Trophoblast cell (in vitro differentiated cells and primary cell): ENCODE measurements around the gene L3MBTL4.

Source experiments
- DNase-seq, 2 donors: peaks; one replicate each; pipeline ENCODE4 v3.0.0-alpha.2; 2016
- H2AFZ ChIP-seq: 2 replicates; pipeline ENCODE4 v1.6.1; 2013; ENCODE audit warnings: low read length, moderate library complexity, mild to moderate bottlenecking; ENCODE audit not compliant: insufficient read depth, poor library complexity
- H2AK5ac ChIP-seq: 2 replicates; pipeline ENCODE4 v1.6.1; 2013; ENCODE audit warnings: mild to moderate bottlenecking, low read length
- H2BK120ac ChIP-seq: 2 replicates; pipeline ENCODE4 v1.6.1; 2013; ENCODE audit warnings: low read length, mild to moderate bottlenecking, moderate library complexity; ENCODE audit not compliant: insufficient read depth, poor library complexity
- H2BK12ac ChIP-seq: 2 replicates; pipeline ENCODE4 v1.6.1; 2013; ENCODE audit warnings: mild to moderate bottlenecking, low read length, moderate library complexity
- H2BK5ac ChIP-seq: 2 replicates; pipeline ENCODE4 v1.6.1; 2013; ENCODE audit warnings: low read length, low read depth, moderate library complexity, mild to moderate bottlenecking; ENCODE audit not compliant: poor library complexity
- H3K14ac ChIP-seq: 2 replicates; pipeline ENCODE4 v1.6.1; 2013; ENCODE audit warnings: mild to moderate bottlenecking, low read length
- H3K18ac ChIP-seq: 2 replicates; pipeline ENCODE4 v1.6.1; 2013; ENCODE audit warnings: mild to moderate bottlenecking, low read length
- H3K23ac ChIP-seq: 2 replicates; pipeline ENCODE4 v1.6.1; 2013; ENCODE audit warnings: low read length
- H3K27ac ChIP-seq: 2 replicates; pipeline ENCODE4 v1.5.1; 2013; ENCODE audit warnings: low read depth, mild to moderate bottlenecking, inconsistent platforms, low read length, moderate library complexity
- H3K27me3 ChIP-seq: 2 replicates; pipeline ENCODE4 v1.6.1; 2013; ENCODE audit warnings: inconsistent platforms, mild to moderate bottlenecking, low read length, moderate library complexity; ENCODE audit not compliant: insufficient read depth
- H3K36me3 ChIP-seq, 2 experiments: 1 replicate in 1 of 2; 2 replicates in 1 of 2; pipeline ENCODE4 v1.6.1; 2013; ENCODE audit warnings: low read length in 2 of 2, mild to moderate bottlenecking in 2 of 2, moderate library complexity in 1 of 2; ENCODE audit not compliant: insufficient read depth in 2 of 2, control insufficient read depth in 1 of 2
- H3K4ac ChIP-seq: 2 replicates; pipeline ENCODE4 v1.6.1; 2013; ENCODE audit warnings: low read depth, mild to moderate bottlenecking, low read length, moderate library complexity
- H3K4me1 ChIP-seq, 2 experiments: 1 replicate in 1 of 2; 2 replicates in 1 of 2; pipeline ENCODE4 v1.6.1; 2013; ENCODE audit warnings: low read length in 2 of 2, mild to moderate bottlenecking in 2 of 2, moderate library complexity in 1 of 2; ENCODE audit not compliant: insufficient read depth in 2 of 2, control insufficient read depth in 1 of 2
- H3K4me2 ChIP-seq: 2 replicates; pipeline ENCODE4 v1.6.1; 2013; ENCODE audit warnings: inconsistent platforms, mild to moderate bottlenecking, low read length, moderate library complexity
- H3K4me3 ChIP-seq: 2 replicates; pipeline ENCODE4 v1.5.1; 2013; ENCODE audit warnings: mild to moderate bottlenecking, low read depth, low read length, inconsistent platforms
- H3K79me1 ChIP-seq: one replicate; pipeline ENCODE4 v1.6.1; 2013; ENCODE audit warnings: low read length
- H3K79me2 ChIP-seq: 2 replicates; pipeline ENCODE4 v1.6.1; 2013; ENCODE audit warnings: low read length, mild to moderate bottlenecking; ENCODE audit not compliant: control insufficient read depth, insufficient read depth, poor library complexity
- H3K9ac ChIP-seq: 2 replicates; pipeline ENCODE4 v1.6.1; 2013; ENCODE audit warnings: mild to moderate bottlenecking, low read length
- H3K9me3 ChIP-seq: 2 replicates; pipeline ENCODE4 v1.6.1; 2013; ENCODE audit warnings: low read depth, mild to moderate bottlenecking, control low read depth, inconsistent platforms, low read length; ENCODE audit not compliant: insufficient read depth
- H4K12ac ChIP-seq: 2 replicates; pipeline ENCODE4 v1.6.1; 2013; ENCODE audit warnings: low read depth, mild to moderate bottlenecking, low read length, moderate library complexity
- H4K8ac ChIP-seq: 2 replicates; pipeline ENCODE4 v1.6.1; 2013; ENCODE audit warnings: low read depth, mild to moderate bottlenecking, low read length, moderate library complexity
- H4K91ac ChIP-seq: one replicate; pipeline ENCODE4 v1.6.1; 2013; ENCODE audit warnings: low read depth, mild to moderate bottlenecking, low read length, moderate library complexity
- WGBS: extraction: QIAGEN DNeasy Blood & Tissue Kit; methylation state at CpG from one replicate; pipeline ENCODE4 v1.1.7; 2013; ENCODE audit warnings: missing lambda C conversion rate; ENCODE audit not compliant: insufficient read length, insufficient coverage; ENCODE audit errors: extremely low coverage; 5-methylcytosine and 5-hydroxymethylcytosine counted together

L3MBTL4 gene

DNA sequence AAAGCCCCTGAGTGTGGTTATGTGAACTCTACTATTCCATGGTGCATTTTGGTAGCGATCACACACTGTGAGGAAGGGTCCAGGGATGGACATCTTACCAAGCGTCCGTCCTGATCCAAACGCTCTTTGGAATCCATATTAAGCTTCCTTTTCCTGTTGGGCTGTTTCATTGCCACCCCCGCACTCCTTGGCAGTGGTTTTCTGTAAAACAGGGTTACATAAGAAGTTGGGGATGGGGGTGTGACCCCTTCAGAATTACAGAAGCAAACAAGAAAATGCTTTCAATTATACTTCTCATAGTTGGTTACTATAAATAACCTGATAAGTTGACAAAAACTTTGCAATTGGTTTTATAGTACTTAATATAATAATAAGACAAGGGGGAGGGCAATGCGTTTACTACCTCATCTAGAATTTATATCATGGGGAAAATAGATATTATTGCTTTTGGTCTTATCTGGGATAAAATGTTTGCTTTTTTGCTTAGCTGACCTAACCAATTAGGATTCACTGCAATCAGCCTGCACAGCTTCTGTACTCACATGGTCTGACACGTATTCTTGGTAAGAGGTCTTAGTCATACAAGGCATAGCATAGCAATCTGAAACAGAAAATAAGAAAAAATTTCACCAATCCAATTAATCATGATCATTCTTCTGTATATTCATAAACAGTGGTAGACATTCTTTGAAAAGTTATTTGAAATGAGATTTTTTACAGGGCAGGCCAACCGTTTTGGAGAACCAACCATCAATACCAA is 103.1 kb downstream of the L3MBTL4 start:
- Histone ChIP-seq H3K4me2 (no peak overlapping the region), H2BK120ac (no peak overlapping the region), H3K4me1 (no peaks in the 10 kb centered on the region), H3K79me1 (no peaks in the 10 kb centered on the region), H2BK12ac (no peak overlapping the region), H3K9me3 (no peaks in the 10 kb centered on the region), H4K12ac (no peak overlapping the region), H3K4ac (no peak overlapping the region), H4K91ac (no peak overlapping the region), H3K9ac (no peak overlapping the region), H2AFZ (no peak overlapping the region), H3K18ac (no peak overlapping the region), H3K14ac (no peak overlapping the region), H3K23ac (no peak overlapping the region), H2BK5ac (no peak overlapping the region), H4K8ac (no peak overlapping the region), H2AK5ac (no peak overlapping the region), H3K27me3 (no peaks in the 10 kb centered on the region), H3K79me2 (no peaks in the 10 kb centered on the region), H3K27ac (no peak overlapping the region), H3K4me3 (no peak overlapping the region), H3K36me3 (no peaks in the 10 kb centered on the region)
- no CpG with 5 or more reads among the region's 8 CpGs for WGBS
- DNase-seq: no peak

DNA sequence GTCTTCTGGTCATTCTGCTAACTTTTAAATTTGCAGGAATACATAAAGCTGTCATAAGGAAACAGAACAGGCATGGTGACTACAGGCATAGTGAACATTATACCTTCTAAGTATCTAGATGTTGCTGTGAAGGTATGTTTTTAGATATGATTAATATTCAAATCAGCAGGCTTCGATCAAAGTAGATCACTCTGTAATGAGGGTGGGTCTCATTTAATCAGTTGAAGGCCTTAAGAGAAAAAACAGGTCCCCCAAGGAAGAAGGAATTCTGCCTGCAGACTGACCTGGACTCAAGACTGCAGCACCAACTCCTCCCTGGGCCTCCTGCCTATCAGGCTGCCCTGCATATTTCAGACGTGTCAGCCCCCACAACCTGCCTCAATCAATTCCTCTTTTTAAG is 104.0 kb downstream of the L3MBTL4 start:
- no peak overlapping the region for H2BK12ac ChIP-seq
- no peak overlapping the region for H3K4me3 ChIP-seq
- no peak overlapping the region for H4K12ac ChIP-seq
- no peak overlapping the region for H3K18ac ChIP-seq
- no peak overlapping the region for H2AK5ac ChIP-seq
- no peaks in the 10 kb centered on the region for H3K79me2 ChIP-seq
- H3K4ac ChIP-seq: no peak overlapping the region
- no peak overlapping the region for H3K4me2 ChIP-seq
- no peak overlapping the region for H3K23ac ChIP-seq
- H2BK5ac ChIP-seq: no peak overlapping the region
- H3K79me1 ChIP-seq: no peaks in the 10 kb centered on the region
- no peak overlapping the region for H3K27ac ChIP-seq
- H3K9ac ChIP-seq: no peak overlapping the region
- H4K8ac ChIP-seq: no peak overlapping the region
- H4K91ac ChIP-seq: no peak overlapping the region
- H3K9me3 ChIP-seq: no peaks in the 10 kb centered on the region
- DNase-seq: no peak
- no peaks in the 10 kb centered on the region for H3K4me1 ChIP-seq
- no peak overlapping the region for H3K14ac ChIP-seq
- no peaks in the 10 kb centered on the region for H3K36me3 ChIP-seq
- WGBS: no CpG with 5 or more reads among the region's 2 CpGs
- no peak overlapping the region for H2AFZ ChIP-seq
- H2BK120ac ChIP-seq: no peak overlapping the region
- no peaks in the 10 kb centered on the region for H3K27me3 ChIP-seq

DNA sequence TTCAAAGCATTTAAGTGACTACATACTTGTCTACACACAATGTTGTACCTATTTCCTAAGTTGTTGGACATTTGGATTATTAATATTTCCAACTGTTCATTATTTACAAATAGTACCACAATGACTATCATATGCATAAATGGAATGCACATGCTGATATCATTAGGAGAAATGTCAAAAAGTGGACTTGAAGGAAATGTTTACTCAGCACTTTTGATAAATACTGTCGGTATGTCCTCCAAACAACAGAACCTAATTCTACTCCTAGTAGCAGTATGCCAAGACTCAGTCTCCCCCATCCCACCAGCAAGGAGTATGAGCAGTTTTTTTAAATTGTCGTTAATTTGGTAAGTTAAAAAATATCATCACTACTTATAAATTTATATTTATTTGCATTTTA is 116.8 kb downstream of the L3MBTL4 start:
- no peak overlapping the region for H3K4ac ChIP-seq
- no peak overlapping the region for H3K18ac ChIP-seq
- no peak overlapping the region for H2BK120ac ChIP-seq
- H3K4me3 ChIP-seq: no peak overlapping the region
- H4K12ac ChIP-seq: no peak overlapping the region
- no peaks in the 10 kb centered on the region for H3K79me1 ChIP-seq
- H3K9me3 ChIP-seq: no peaks in the 10 kb centered on the region
- H4K91ac ChIP-seq: no peak overlapping the region
- no peaks in the 10 kb centered on the region for H3K79me2 ChIP-seq
- H3K27ac ChIP-seq: no peak overlapping the region
- no peak overlapping the region for H3K14ac ChIP-seq
- no peak overlapping the region for H2AFZ ChIP-seq
- no peak overlapping the region for H3K9ac ChIP-seq
- no peak for DNase-seq
- H4K8ac ChIP-seq: no peak overlapping the region
- no peak overlapping the region for H2AK5ac ChIP-seq
- H3K4me1 ChIP-seq: no peaks in the 10 kb centered on the region
- no peak overlapping the region for H2BK5ac ChIP-seq
- H3K4me2 ChIP-seq: no peak overlapping the region
- H3K23ac ChIP-seq: no peak overlapping the region
- WGBS: no CpG with 5 or more reads among the region's 2 CpGs
- H3K27me3 ChIP-seq: no peaks in the 10 kb centered on the region
- no peak overlapping the region for H2BK12ac ChIP-seq
- H3K36me3 ChIP-seq: no peaks in the 10 kb centered on the region

DNA sequence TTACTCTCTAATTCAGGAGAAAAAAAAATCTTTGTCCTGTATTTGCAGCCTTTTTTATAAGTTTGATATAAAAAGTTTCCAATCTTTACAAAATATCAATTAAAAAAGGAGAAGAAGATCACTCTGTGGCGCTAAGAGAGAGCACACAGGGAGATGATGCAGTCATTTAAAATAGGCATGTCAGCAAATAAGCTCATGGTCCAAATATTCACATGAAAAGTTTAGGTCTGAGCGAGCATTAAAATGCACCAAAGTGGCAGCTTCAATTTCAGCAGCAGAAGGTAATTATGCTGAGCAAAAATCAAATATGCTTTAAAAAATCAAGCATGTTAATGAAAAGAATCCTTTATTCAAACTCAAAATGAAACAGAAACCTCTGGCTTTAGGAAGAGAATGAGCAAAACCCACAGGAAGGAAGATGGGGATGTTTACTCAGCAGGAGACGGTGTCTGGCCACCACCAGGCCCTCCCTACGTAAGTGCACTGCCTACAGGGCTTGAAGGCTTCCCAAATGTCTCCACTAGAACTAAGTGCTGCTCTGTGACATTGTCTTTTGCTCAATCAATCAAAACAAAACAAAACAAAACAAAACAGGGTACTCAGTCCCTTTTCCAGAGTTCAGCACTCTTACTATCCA is 120.4 kb downstream of the L3MBTL4 start:
- no peak overlapping the region for H2BK12ac ChIP-seq
- H3K23ac ChIP-seq: no peak overlapping the region
- H3K4me2 ChIP-seq: no peak overlapping the region
- no peaks in the 10 kb centered on the region for H3K27me3 ChIP-seq
- H3K9me3 ChIP-seq: no peaks in the 10 kb centered on the region
- H3K14ac ChIP-seq: no peak overlapping the region
- no peaks in the 10 kb centered on the region for H3K4me1 ChIP-seq
- H2AK5ac ChIP-seq: no peak overlapping the region
- H2BK120ac ChIP-seq: no peak overlapping the region
- H3K4ac ChIP-seq: no peak overlapping the region
- no CpG with 5 or more reads among the region's 4 CpGs for WGBS
- no peak overlapping the region for H3K4me3 ChIP-seq
- H3K36me3 ChIP-seq: no peaks in the 10 kb centered on the region
- no peaks in the 10 kb centered on the region for H3K79me2 ChIP-seq
- no peak overlapping the region for H4K91ac ChIP-seq
- H3K79me1 ChIP-seq: no peaks in the 10 kb centered on the region
- no peak overlapping the region for H2AFZ ChIP-seq
- H2BK5ac ChIP-seq: no peak overlapping the region
- no peak overlapping the region for H4K12ac ChIP-seq
- H3K27ac ChIP-seq: no peak overlapping the region
- H3K9ac ChIP-seq: no peak overlapping the region
- H4K8ac ChIP-seq: no peak overlapping the region
- no peak for DNase-seq
- no peak overlapping the region for H3K18ac ChIP-seq
